GM21825 (cell line): ENCODE data around the gene SPECC1L.

Experiments
- ATAC-seq: cut with Tn5 transposase; IDR thresholded peaks from one replicate; pipeline ENCODE4 v1.9.1; 2021; ENCODE audit warnings: mild to moderate bottlenecking, moderate library complexity; ENCODE audit not compliant: unreplicated experiment

The SPECC1L gene

GRCh38 chr22:24393012-24393559 lies 122.5 kb downstream of the SPECC1L start:
- no peak for ATAC-seq

GRCh38 chr22:24393848-24394247 lies 123.2 kb downstream of the SPECC1L start:
- ATAC-seq: no peak

- ATAC-seq: no peak
Measured at GRCh38 chr22:24394254-24394653, 123.6 kb downstream of the SPECC1L start.

- ATAC-seq: no peak
Measured at GRCh38 chr22:24398409-24398808, 127.8 kb downstream of the SPECC1L start.

GRCh38 chr22:24400034-24400725 lies 129.5 kb downstream of the SPECC1L start:
- peak; percentile 13 for ATAC-seq

GRCh38 chr22:24400726-24401596 lies 130.3 kb downstream of the SPECC1L start:
- ATAC-seq: peak; percentile 38

GRCh38 chr22:24401931-24402367 lies 131.3 kb downstream of the SPECC1L start:
- ATAC-seq: no peak

- no peak for ATAC-seq
Measured at GRCh38 chr22:24402460-24403192, 132.0 kb downstream of the SPECC1L start.

GRCh38 chr22:24403346-24403745 lies 132.7 kb downstream of the SPECC1L start:
- ATAC-seq: no peak

GRCh38 chr22:24404561-24405275 lies 134.1 kb downstream of the SPECC1L start:
- no peak for ATAC-seq

GRCh38 chr22:24405631-24406321 lies 135.1 kb downstream of the SPECC1L start:
- no peak for ATAC-seq

- ATAC-seq: no peak
Measured at GRCh38 chr22:24406322-24407277, 136.0 kb downstream of the SPECC1L start.

- ATAC-seq: no peak
Measured at GRCh38 chr22:24407278-24407665, 136.6 kb downstream of the SPECC1L start.

- ATAC-seq: no peak
Measured at GRCh38 chr22:24407884-24408283, 137.3 kb downstream of the SPECC1L start.

GRCh38 chr22:24408630-24409029 lies 138.0 kb downstream of the SPECC1L start:
- ATAC-seq: no peak

- no peak for ATAC-seq
Measured at GRCh38 chr22:24409707-24410106, 139.1 kb downstream of the SPECC1L start.

GRCh38 chr22:24410110-24410856 lies 139.7 kb downstream of the SPECC1L start:
- no peak for ATAC-seq
